ENCODE measurements around the gene OXGR1.
"Not testable (repeated sequence)": the region's sequence is repeated elsewhere in the genome, so short reads cannot be mapped to it uniquely, and the experiment has no call there.

OXGR1 gene

DNA sequence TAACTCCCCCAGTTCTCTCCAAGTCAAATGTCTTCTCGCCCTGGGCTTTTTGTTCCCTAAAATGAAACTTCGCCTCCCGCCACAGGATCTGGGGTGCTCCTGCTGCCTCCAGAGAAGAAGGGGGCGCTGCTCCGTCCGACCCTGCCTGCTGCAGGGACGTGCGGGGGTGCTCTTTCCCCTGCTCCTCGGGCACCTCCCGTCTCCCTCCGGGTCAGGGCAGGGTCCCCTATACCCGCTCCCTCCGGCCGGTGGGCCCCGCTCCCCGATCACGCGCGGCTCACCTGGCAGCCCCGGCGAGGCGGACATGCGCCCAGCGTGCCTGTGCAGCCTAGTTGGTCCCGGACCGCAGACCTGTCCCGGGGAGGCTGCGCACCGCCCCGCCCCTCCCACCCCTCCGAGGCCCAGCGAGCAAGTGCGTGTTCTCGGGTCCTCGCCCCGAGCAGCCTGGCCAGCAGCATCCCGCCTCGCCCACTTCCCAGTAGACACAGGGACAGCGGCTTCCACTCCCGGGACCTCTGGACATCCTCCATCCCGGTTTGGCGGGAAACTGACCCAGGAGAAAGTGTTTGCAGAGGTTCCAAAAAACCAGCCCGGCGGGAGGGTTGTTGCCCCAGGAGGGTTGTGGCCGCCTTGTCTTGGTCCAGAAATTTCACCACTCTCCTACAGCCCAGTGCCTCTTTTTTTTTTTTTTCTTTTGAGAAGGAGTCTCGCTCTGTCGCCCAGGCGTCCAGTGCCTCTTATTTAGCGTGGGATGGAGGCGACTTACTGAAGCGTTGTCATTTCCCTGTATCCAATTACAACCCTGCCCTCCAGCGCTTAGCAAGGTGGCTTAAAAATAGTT lies at the start of gene OXGR1:
Gene OXGR1 (minus strand): TSS at position 460 of the 841 bp plus-strand sequence. CDS start 6,717 bp downstream, outside the sequence.
- DNase-seq, result no peak

- no peak for DNase-seq
Measured at GRCh38 chr13:97043302-97043701, 49.0 kb upstream of the OXGR1 start.

GRCh38 chr13:97030705-97031452 lies 36.6 kb upstream of the OXGR1 start:
- peak; percentile 48 for DNase-seq

DNA sequence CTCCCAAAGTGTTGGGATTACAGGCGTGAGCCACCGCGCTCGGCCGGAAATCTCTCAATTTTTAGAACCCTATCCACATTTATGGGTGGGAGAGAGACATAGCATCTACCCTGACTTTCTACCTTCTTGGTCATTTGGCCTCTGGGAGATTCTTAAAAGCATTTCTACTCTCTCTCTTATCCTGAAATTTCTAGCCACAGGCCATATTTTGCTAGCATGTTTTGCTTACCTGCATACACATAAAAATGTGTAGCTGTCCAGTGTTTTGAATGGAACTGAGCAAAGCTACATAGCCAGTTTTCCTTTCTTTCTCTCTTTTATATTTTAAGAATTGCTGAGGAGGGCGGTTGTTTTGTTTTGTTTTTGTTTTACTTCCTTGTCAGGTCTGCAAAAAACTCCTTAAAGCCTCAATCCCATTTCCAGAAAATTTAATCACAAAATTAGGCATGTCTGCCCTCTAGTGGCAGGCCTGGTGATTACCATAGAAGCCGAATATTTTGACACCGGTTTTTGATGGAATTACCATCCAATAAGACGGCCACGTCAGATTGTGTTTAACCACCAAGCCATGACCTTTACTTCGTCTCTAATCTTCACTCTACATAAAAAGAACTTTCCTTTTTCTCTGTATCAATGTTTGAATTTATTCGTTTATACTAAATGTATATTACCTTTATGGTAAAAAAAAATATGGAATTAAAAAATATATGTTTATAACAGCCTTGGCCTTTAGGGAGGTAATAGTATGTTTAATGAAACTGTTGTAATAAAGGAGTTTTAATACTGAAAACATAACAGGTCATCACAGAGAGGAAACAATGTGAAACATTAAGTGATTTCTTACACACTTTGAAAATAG lies 34.4 kb upstream of the OXGR1 start:
- peak; percentile 50 for DNase-seq

- DNase-seq, result no peak
Measured at GRCh38 chr13:97027162-97027554, 32.9 kb upstream of the OXGR1 start.

DNA sequence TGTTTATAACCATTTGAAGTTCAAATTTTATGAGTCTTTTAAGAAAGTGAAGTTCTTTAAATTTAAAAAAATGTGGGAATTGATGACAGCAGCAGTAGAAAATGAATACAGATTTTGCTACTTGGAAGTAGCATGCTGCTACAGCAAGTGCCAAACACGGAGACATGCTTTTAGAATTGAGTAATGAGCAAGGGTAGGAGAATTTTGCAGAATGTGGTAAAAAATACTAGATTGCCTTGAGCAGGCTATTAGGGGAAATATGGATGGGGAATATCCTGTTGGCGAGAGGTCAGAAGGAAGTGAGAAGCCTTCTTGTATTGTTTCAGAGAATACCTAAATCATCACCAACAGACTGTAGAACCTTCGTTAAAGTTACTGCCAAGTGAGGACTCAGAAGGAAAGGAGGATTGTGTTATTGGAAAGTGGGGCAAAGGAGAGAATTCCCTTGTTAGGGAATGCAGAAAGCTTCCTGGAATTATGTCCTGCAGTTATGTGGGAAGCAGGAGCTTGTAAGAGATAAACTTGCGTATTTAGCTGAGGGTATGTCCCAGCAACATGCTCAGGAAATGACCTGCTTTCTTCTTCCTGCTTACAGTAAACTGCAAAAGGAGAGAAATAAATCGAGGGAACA lies 32.4 kb upstream of the OXGR1 start:
- no peak for DNase-seq

- DNase-seq, result not testable (repeated sequence)
Measured at GRCh38 chr13:97023812-97024211, 29.5 kb upstream of the OXGR1 start.

- DNase-seq, result no peak
Measured at GRCh38 chr13:97023117-97023516, 28.8 kb upstream of the OXGR1 start.

DNA sequence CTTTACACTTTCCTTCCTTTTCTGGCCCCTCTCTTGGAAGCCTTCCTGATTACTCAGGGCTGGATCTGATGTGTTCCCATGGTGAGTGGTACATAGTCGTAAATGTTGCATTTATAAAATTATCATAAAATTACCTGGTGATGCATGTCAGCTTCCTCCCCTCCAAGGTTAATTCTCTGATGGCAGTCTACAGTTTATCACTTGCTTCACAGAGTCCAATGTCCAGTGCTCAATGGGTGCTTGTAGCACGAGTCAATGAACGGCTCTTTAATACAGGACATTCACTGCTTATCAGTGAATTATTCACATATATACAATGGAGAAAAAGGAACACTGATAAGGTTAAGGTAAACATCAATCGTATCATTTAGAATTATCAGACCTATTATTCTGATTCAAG lies 27.0 kb upstream of the OXGR1 start:
- DNase-seq, result no peak

GRCh38 chr13:97020689-97021240 lies 26.5 kb upstream of the OXGR1 start:
- DNase-seq, result no peak

DNA sequence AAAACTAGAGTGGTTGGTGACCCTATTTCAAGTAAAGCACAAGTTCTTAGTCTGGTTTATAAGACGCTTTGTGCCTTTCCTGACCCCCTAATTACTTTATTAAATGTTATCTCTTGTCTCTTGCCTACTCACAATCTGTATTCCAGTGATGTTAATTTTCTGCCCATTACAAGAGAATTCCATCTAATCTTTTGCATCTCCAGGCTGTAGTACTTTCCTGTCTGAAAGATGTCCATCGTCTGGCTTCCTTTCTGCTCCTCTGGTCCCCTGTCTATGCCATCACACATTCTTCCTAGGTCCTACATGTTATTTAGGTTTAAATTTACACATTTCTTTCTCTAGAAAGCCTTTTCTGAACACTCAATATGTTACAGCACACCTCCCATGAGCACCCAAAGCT lies 25.9 kb upstream of the OXGR1 start:
- no peak for DNase-seq

GRCh38 chr13:97019236-97019635 lies 25.0 kb upstream of the OXGR1 start:
- no peak for DNase-seq

DNA sequence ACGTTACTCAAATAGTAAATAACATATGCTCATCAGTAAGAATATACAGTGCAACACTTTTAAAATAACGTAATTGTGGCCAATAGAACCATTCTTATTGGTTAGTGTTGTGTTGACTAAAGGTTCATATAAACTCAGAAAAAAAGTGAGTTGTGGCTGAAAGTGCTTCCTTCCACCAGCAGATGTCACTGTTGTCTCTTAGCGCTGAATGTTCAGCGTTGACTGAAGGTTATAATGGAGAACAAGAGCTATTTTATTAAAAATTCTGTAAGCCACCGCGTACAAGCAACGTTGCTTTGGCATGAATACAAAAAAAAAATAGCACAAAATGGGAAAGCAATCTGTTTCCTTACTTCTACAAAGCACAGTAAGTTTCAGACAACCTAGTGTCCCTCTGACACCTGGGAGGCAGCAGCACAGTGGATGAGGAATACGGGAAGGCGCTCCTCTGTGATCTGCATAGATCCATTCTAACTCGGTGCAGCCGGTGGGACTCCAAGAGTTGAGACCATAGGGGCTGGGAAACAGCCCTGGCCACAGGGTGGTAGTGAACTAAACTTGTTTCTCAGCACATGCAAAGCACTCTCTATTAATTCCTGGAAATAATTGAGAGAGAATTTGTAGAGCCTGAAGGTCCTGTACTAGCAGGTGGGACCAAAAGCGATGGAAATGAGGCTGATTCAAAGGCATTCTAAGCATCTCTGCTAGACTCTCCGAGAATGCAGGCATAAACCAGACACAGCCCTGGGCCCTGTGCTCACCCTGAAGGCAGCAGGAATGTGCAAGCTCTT lies 23.9 kb upstream of the OXGR1 start:
- peak; percentile 65 for DNase-seq

DNA sequence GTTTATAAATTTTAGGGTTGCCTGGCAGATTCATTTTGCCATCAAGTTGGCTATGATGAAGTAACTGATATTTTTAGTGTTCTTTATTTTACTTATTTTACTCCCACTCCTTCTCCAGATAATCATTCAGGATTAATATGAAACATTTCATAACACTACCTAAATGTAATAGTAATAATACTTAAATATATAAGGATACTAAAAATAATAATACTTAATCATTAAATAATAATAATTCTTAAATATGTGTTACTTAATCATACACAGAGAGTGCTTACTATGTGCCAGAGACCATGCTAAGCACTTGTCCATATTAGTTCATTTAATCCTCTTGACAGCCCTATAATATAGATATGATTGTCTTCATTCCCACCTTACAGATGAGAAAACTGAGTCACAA lies 23.0 kb upstream of the OXGR1 start:
- no peak for DNase-seq

DNA sequence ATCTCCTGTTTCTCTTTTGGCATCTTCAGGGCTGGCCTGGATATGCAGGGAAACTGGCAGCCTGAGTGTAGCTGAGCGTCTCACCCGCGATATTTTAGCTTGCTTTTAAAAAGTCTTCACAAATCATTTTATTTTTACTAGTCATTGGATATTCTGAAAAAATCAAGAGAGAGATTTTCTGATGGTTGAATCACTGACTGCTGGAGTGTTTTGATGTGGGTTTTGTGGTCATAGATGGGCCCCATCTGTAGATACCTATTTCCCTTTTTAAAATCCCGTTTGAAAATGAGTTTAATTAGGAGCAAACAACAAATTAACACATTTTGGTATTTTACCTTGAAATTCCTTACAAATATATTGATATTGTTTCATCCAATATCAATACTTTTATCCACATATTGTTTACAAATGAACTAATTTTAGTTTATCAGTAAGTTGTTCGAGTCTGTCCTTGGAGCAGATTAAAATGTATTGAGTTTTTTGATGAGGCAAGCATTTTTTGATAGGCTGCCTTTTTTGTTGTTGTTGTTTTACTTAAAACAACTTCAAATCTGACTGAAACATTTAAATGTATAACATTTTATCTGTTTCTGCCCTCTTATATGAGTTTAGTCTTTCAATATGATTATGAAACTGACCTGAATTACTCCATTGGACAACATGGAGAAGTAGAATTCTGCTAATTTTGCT lies 21.5 kb upstream of the OXGR1 start:
- DNase-seq, result no peak

GRCh38 chr13:97012251-97013048 lies 18.2 kb upstream of the OXGR1 start:
- DNase-seq, result no peak

DNA sequence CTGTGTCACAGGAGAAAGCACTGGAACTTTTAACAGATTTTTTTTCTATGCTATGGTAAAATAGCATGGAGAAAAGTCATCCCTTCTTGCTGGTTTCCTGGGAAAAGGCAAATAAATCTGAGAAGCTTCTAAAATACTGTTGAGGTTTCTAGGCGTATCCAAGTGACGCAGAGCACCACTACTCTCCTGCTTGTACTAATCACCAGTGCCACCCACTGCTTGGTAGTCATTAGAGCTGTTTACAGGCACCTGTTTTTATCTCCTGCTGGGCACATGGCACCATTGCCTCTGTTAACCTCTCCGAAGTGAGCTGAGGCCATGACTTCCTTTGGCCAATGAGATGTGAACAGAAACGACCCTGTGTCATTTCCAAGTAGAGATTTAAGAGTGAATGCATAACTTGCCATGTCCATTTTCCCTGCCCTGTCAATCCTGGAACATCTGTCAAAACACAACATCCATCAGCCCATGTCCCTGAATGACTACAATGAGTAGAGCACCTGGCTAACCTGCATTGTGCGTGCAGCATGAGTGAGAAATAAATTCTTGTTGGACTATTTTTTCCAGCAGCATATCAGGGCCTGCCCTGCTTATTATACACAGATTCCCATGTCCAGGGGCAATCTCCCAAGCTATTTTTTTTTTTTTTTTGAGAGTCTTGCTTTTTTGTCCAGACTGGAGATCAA lies 17.3 kb upstream of the OXGR1 start:
- DNase-seq, result no peak

- no peak for DNase-seq
Measured at GRCh38 chr13:97008643-97009042, 14.4 kb upstream of the OXGR1 start.

GRCh38 chr13:97005625-97006262 lies 11.5 kb upstream of the OXGR1 start:
- DNase-seq, result no peak

Measured in NCI-H1092 treated with DMSO at 0.1 percent for 48 hours (cell line).